Embryonic facial prominence (tissue), 1 donor: Measurements from ENCODE around the gene RAB37.

Experiments
- DNase-seq: peaks from one replicate; pipeline ENCODE4 v3.0.0-alpha.2; 2016; ENCODE audit errors: extremely low spot score

The RAB37 gene

DNA sequence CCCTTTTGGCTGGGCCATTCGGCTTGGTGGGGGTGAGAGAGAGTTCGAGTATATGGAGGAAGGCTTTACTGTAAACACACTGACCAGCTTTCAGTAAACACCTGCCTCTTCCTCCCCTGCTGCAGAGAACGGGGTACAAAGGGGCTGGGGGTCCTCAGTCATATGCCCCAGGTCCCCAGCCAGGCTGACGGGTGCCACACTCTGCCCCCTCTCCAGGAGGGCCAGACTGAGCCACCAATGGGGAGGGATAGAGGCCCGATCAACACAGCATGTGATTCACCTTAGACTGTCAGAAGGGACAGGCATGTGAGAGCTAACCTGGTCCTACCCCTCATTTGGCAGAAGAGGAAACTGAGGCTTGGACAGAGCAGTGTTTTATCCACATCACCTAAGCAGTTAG, 24.4 kb downstream of the RAB37 start:
- DNase-seq, result no peak

GRCh38 chr17:74761931-74762330, 24.9 kb downstream of the RAB37 start:
- no peak for DNase-seq

DNA sequence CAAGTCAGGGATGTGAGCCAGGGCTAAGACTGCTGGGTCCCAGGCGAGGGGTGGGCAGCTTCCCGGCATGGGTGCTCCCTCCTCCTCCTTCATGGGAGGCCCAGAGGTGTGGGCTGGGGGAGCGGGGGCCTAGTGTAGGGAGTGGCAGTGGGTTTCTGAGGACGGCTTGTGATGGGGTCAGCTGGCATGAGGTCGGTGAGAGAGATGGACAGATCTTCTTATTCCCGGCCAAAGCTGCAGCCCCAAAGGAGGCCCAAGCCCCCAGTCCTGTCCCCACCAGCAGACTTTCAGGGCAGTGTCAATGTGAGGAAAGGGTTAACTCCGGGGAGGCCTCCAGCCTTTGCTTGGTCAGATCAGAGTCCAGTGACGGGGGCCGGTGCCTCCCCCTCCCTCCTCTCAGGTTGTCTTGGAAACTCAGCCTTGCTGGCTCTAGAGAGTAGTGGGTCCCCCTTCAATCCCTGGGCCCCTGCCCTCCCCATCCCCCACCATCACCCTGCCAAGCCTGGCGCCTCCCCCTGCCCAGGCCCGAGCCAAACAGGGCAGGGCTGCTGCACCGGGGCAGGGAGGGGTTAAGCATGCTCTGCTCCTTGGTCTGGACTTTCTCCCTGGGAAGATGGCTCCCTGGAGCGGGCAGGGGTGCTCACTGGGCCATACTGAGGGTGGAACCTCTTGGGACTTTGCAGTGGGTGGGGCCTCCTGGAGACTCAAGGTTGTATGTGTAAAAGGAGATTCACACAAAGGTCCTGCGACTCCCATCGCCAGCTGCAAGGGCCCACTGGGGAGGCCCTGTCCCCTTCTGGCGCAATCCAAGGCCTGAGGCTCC, 26.7 kb downstream of the RAB37 start:
- DNase-seq, result no peak

DNA sequence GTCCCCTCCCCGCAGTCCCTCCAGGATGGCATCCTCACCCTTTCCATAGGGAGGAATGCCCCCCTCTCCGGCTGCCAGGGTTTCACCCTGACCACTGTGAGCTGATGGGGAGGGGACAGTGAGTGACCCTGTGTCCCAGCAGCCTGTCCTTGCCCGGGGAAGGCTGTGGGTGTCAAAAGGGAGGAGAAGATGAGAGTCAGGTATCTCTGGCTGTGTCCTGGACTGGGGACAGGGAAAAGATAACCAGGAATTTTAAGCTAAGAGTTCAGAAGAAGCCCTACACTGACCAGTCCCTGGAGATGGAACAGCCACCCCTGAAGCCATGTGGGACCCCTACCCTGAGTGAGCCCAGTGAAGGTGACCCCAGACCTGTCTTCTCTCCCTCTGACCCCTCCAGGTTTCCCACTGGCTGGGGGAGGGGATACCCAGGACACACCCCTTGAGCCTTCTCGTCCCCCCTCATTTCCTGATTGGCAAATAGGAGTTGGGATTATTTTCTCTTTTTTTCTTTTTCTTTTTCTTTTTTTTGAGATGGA, 27.8 kb downstream of the RAB37 start:
- no peak for DNase-seq

DNA sequence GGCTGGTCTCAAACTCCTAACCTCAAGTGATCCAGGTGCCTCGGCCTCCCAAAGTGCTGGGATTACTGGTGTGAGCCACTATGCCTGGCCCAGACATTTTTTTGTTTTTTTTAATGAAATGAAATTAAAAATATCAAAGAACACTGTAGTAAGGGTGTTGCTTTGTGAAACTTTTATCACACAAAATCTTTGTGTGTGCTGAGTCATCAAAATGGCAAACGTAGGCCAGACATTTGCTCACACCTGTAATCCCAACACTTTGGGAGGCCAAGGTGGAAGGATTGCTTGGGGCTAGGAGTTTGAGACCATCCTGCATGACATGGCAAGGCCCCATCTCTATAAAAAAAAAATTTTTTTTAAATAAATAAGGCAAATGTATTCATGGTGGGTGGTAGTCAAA, 29.4 kb downstream of the RAB37 start:
- DNase-seq, result no peak

DNA sequence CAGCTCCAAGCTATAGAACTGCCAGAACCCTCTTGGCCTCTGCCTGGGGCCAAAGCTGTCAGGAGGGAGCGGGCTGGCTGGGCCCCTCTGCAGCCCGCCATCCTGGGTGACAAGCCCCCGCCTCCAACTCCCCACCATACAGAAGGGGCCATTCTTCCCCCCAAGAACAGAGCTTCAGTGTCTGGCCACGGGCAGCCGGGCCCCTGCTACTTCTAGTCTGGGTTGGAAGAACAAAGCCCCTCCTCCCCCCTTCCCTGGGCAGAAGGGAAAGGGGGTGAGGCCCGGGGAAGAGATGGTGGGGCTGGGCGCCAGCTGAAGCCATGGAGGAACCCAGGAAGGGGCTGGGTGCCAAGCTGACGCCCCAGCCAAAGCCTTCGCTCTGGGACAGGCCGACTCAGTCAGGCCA, 30.1 kb downstream of the RAB37 start:
- no peak for DNase-seq

DNA sequence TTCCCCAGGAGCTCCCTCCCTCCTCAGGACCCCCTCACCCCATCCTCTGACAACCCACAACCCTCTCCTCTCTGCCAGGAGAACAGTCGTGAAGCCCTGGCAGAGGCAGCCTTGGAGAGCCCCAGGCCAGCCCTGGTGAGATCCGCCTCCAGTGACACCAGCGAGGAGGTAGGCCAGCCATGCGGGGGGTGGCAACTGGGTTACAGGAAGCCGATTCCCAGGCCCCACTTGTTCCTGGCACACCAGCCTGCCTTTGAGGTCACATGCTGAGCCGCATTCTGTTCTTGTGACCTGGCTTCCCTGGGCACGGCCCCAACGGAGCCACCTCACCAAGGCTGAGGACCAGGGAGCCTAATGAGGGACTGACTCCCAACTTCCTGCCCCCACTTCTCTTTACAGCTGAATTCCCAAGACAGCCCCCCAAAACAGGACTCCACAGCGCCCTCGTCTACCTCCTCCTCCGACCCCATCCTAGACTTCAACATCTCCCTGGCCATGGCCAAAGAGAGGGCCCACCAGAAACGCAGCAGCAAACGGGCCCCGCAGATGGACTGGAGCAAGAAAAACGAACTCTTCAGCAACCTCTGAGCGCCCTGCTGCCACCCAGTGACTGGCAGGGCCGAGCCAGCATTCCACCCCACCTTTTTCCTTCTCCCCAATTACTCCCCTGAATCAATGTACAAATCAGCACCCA, 31.2 kb downstream of the RAB37 start:
- DNase-seq, result no peak

DNA sequence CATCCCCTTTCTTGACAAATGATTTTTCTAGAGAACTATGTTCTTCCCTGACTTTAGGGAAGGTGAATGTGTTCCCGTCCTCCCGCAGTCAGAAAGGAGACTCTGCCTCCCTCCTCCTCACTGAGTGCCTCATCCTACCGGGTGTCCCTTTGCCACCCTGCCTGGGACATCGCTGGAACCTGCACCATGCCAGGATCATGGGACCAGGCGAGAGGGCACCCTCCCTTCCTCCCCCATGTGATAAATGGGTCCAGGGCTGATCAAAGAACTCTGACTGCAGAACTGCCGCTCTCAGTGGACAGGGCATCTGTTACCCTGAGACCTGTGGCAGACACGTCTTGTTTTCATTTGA, 31.7 kb downstream of the RAB37 start:
- no peak for DNase-seq

DNA sequence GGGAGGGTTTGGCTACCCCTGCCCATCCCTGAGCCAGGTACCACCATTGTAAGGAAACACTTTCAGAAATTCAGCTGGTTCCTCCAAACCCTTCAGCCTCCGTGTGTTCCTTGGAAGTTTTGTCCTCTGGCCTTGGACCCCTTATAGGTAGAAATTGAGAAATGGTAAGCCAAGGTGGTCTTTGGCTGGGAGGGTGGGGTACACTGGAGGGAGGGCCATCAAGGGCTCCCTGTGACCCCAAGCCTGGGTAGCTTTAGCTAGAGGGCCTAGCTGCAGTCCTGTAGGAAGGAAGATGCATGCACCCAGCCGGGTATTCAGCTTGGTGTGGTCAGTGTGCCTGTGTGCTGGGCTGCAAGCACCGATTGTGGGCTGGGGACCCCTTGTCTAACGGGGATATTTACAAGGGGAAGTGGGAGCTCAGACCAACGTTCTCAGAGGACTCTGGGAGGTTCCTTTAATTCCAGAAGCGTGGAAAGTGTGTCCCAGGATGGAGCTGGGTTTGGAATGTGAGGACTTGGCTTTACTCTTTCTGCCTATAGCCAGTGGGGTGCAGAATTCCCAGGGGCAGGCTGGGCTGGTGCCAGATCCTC, 32.3 kb downstream of the RAB37 start:
- DNase-seq, result no peak

DNA sequence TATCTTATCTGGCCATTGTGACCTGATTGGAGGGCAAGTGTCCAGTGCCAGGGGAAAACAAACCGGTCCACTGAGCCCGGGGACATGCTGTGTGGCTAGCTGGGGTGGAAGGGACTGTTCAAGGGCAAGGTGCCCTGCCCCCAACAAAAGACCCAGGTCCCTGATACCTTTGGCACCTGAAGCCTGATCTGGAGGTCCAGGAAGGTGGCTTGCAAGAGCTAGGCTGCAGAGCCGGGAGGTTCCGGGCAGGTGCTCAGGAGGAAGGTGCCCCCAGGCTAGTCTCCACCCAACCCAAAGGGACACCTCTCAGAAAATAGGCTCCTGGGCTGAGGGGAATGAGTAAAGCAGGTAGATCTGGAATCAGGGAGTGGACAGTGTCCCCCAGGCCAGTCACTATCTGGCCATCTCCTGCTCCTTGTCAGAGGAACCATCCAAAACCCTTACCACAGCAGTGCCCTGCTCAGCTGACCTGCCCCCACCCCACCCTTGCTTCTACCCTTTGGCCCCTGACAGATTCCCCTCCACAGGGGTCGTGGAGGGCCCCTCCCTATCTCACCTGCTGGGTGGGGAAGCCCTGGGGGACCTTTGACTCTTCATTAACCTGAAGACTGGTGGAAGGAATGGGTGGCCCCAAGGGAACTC, 32.9 kb downstream of the RAB37 start:
- DNase-seq, result no peak

GRCh38 chr17:74770498-74771318, 33.7 kb downstream of the RAB37 start:
- no peak for DNase-seq

DNA sequence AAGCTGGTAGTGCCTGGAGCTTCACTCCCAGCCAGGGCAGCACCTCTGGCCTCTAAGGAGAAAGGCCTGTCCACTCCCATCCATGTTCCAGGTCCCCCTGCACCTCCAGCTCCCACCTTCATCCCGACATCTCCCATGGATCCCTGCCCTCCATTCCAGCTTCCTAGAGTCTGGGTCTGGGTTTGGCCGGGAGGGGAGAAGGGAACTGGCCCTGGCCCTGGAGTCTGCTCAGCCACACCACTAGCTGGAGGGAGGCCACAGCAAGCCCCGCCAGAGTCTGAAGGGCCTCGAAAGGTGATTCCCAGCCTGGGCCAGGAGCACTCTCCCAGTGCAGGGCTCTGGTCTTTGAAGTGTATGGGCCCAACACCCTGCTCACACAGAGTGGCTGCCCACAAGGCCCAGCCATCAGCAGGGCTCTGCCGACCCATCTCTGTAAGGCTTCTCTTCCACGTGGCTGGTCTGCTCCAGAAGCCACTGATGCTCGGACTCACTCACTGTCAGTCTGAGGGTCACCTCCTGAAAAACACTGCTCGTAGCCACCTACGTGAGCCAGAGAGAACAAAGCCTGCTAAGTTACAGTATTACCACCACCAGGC, 34.4 kb downstream of the RAB37 start:
- DNase-seq, result no peak

- DNase-seq, result no peak
These were observed 35.0 kb downstream of the RAB37 start for GRCh38 chr17:74772053-74772452.

GRCh38 chr17:74773414-74773813, 36.4 kb downstream of the RAB37 start:
- DNase-seq, result no peak

GRCh38 chr17:74773871-74774286, 36.8 kb downstream of the RAB37 start:
- DNase-seq, result no peak

GRCh38 chr17:74775409-74776043, 38.5 kb downstream of the RAB37 start:
- DNase-seq, result no peak

DNA sequence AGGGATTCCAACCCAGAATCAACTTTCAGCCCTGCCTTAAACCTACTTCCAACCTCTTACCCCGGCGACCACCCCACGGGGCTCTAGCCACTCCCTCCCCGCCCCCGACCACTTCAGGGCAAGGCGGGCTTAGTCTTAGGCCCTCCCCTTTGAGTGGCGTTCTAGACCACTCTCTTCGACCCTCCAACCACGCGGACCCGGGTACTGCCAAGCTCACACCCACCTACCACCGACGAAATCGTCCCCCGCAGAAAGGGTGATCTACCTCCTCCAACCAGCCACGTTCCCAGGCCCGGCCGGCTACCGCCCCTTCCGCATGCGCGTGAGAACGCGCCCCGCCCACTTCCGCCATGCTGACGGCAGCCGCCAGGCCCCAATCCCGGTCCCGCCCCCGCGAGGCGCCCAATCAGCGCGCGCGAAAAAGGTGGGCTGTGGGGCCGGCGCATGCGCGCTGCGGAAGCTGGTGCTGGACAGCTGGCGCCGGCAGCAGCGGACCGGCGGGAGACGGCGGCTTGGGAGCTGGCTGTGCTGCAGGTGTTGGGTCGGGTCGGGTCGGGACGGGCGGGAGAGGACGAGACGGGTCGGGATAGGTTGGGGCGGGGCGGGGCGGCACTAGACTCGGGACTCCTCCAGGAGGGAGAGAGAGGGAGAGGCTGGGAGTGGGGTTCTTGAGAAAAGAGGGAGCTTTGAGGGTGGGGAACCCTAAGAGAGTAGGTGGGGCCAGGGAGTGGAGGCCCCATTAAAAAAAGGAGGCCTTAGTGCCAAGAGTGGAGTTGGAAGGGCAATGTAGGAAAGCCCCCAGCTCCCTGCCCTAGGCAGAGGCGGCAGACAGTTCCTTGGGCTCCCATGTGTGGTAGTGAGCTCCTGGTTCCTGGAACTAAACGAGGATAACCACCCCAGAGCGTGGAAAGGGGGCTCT, 39.2 kb downstream of the RAB37 start, which contains the start of gene NAT9:
NAT9 (minus strand) TSS at position 302 of the 919 bp plus-strand sequence. CDS start 647 bp downstream, outside the sequence.
- DNase-seq, result peak; percentile 87

DNA sequence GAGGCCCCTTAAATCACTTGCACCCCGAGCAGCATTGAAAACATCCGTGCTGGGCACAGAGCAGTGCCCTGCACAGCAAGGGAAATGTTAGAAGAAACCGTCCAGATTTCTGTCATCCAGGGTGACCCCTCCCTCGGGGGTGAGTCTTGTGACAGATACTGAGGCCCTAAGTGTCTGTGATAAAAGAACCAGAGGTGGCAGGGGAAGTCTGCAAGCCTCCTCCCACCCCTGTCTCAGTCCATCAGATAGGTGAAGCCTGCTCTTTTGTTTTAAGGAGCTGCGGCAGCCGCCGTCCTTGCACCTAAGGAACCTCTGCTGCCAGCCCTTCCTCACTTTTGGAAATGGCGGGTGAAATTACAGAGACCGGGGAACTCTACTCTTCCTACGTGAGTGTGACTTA, 39.9 kb downstream of the RAB37 start:
- DNase-seq, result no peak

DNA sequence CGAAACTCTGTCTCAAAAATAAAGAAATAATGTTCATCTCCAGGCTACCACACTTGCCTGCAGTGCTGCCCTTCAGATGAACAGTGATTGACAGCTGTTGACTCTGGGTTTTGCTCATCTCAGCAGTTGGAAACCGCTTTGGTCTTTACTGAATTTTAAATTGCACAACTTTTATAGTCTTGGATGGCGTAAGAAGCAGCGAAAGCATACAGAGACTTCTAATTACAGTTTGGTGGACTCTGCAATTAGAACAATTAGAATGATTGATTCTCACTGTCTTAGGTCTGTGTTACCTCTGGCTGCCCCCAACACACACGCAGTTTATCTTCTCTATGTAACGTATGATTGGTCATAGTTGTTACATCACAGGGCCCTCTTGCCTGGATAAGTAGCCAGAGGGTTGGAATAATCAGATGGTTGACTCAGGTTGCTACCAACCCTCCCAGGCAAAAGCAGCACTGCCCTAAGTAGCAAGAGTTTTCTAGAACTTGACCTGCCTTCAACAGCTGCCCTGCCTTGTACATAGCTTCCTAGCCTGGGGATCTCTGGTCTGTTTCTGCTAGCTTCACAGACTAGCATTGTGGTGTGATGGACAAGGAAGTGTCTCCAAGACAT, 41.0 kb downstream of the RAB37 start:
- DNase-seq, result no peak
